Astrocyte of the hippocampus (primary cell): ENCODE data around the gene GPC6.
"Not testable (repeated sequence)": the region's sequence is repeated elsewhere in the genome, so short reads cannot be mapped to it uniquely, and the experiment has no call there.

Experiments
- DNase-seq: peaks from one replicate; pipeline ENCODE4 v3.0.0; 2011; ENCODE audit warnings: low read depth, low spot score

The GPC6 gene

GRCh38 chr13:94343243-94343585 lies 1116.6 kb downstream of the GPC6 start:
- peak; percentile 67 for DNase-seq

DNA sequence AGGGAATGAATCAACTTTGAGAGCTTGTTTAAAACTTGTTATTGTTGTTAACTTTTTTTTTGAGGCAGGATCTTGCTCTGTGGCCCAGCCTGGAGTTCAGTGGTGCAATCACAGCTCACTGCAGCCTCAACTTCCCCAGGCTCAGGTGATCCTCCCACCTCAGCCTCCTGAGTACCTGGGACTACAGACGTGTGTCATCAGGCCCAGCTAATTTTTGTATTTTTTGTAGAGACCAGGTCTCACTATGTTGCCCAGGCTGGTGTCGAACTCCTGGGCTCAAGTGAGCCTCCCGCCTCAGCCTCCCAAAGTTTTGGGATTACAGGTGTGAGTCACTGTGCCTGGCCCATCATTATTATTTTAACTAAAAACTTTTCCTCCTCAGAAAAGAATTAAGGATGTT lies 1117.1 kb downstream of the GPC6 start:
- not testable (repeated sequence) for DNase-seq

- no peak for DNase-seq
Measured at GRCh38 chr13:94344126-94344818, 1117.7 kb downstream of the GPC6 start.

DNA sequence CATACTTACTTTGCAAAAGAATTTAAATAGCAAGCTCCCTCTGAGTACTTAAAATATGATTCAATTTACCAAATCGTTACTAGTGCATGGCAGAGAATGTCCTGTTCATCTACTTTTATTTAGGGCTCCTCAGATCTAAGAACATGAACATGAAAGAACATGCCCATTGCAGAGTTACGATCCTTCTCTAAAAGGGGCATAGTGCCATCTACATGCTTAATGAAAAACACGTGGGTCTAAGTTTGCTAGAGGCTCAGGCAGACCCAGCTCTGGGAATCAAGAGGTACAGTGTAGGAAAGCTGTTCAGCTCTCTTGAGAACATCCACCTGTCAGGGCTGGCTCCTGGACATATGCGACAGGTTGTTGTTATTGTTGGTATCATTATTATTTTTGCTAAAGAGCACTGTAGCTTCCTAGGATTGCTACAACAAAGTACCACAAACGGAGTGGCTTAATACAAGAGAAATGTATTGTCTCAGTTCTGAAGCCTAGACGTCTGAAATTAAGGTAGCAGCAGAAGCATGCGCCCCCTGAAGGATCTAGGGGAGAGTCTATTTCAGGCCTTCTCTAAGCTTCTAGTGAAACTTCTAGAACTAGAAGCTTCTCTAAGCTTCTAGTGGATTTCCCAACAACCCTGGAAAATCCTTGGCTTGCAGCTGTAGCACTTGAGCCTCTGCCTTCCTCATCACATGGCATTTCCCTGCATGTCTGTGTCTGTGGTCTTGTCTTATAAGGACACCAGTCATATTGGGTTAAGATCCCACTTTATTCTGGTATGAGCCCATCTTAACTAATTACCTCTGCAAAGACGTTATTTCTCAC lies 1119.0 kb downstream of the GPC6 start:
- DNase-seq, result peak; percentile 62

- DNase-seq, result no peak
Measured at GRCh38 chr13:94346261-94347019, 1119.8 kb downstream of the GPC6 start.

GRCh38 chr13:94351292-94351990 lies 1124.8 kb downstream of the GPC6 start:
- peak; percentile 64 for DNase-seq

DNA sequence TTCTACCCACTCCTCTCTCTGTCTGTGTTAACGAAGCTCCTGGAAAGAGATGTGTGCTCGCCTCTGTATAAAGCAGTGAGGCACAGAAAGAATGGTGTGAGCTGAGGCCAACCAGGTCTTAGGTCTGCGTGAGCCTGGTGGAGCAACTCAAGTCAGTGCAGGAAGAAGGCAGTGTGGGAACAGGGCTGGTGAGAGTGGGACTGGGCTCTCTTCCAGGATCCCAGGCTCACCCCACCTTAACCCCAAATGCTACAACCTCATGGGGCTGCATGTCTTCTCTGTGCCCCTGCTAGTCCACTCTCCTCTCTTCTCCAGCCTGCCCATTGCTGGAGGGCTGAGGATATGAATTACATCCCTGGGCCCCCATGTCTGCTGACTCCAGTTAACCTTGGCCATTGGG lies 1125.5 kb downstream of the GPC6 start:
- peak; percentile 38 for DNase-seq

DNA sequence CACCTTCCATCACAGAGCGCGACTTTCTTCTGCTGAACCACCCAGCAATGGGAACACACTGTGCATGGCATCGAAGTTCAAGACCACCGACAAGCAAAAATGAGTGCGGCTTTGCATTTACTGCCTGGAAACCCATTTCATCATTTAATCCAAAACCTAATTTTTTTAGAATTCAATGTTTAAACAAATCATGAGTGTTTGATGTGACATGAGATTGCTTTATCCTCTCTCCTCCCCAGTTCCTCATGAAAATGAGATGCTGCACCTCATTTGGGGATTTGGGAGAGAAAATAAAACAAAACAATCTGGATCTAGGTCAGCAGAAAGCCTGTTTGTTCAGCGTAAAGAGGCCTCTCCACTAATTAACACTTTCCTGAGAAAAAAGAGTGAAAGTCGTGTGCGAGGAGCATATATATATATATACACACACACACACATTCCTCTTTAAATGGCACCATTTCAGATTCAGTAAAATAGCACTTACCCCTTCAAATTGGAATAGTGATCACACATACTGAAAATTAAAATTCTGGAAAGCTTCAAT lies 1126.6 kb downstream of the GPC6 start:
- no peak for DNase-seq

- DNase-seq, result no peak
Measured at GRCh38 chr13:94359875-94360274, 1133.3 kb downstream of the GPC6 start.

DNA sequence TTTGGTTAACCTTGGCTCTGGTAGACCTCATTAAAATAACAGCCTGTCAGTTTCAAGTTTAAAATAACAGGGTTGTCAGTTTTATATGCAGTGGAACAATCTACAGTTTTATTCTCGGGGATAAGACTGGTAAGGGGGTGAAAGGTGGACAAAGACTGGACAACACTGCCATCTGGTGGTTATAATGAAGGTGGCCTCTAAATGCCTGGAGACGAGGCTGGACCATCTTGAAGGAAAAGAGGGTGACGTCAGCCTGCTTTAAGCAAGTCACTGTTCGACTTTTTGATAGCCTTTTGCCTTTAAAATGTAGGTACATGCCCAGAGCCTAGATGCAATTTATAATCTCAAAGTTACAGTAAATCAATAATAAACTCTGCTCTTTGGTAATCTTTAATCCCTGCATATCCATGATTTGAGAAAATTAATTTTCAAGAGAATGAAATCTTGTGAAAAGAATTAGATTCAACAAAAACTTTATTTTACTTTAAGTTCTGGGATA lies 1135.9 kb downstream of the GPC6 start:
- DNase-seq, result peak; percentile 94

DNA sequence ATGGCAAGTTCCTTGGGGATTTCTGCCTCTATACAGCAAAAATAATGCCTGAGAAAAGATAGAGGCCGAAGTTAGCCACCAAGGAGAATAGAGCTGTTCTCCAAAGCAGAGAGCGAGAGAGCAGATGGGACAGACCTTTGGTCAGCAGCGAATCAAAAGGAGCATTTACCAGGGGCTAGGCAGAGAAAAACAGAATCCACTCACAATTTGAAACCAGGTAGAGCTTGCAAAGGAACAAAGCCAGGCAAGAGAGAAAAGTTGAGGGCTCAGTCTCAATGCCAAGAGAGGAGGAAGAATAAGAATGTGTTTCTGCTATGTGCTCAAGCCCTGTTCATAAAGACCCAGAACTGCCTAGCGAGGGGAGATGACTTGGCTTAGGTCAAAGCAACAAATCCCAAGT lies 1140.1 kb downstream of the GPC6 start:
- no peak for DNase-seq

DNA sequence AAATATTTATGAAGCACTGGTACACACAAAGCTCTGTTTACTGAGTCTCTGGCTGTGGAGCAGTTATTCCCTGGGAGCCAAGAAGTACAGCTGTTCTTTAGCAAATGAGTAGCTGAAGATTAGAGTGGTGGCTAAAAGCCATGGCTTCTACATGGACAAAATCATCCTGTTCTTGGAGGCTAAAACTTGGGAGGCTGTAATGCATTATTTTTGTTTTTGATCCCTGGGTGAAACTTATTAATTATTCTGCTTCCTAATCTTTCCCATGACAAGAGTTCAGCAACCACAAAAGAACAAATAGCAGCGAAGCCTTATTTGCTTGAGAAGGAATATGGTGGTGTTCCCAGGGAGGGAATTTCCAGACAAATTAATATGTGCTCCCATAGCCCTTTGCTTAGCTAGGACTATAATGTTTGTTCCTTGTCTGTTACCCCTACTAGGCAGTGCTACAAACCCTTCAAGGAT lies 1143.4 kb downstream of the GPC6 start:
- peak; percentile 9 for DNase-seq

DNA sequence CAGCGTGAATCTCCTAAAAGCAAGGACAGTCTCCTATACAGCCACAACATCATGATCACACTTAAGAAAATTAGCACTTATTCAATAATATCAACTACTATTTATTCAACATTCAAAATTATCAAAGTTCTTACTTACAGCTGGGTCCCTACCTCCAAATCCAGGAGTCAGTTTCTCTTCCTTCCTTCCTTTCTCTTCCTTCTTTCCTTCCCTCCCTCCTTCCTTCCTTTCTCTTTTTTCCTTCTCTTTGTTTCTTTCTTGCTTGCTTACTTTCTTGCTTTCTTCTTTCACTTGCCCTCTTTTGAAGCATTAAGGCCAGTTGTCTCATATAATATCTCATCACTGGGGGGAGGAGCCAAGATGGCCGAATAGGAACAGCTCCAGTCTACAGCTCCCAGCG lies 1145.2 kb downstream of the GPC6 start:
- DNase-seq, result no peak

GRCh38 chr13:94382517-94382916 lies 1155.9 kb downstream of the GPC6 start:
- no peak for DNase-seq

GRCh38 chr13:94382960-94383359 lies 1156.4 kb downstream of the GPC6 start:
- no peak for DNase-seq

DNA sequence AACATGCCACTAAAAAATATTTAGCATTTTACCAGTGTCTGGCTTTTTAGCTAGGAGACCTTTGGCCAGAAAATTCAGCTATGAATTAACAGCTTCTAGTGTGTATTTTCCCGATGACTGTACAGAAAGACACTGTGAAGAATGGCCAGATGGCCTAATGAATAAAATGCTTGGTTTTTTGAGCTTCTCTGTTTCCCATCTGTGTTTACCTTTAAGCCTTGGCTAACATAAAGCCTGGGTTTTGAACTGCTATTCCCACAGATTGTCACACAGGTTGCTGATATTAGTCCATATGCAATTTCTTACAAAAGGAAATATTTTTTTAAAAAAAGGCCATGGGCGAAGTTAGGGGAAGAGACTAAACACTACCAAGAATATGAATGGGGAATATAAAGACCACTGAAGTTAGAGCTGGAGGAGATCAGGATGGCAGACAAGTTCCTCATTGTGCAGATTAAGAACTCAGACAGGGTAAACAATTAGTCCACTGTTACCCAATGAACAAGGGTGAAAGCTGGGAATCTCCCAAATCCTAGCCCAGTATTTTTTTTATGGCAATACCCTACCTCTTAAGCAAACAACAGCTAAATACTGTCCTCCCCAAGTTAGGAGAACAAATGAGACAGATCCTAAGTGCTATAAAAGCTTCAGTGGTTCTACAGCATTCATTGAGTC lies 1157.8 kb downstream of the GPC6 start:
- no peak for DNase-seq

DNA sequence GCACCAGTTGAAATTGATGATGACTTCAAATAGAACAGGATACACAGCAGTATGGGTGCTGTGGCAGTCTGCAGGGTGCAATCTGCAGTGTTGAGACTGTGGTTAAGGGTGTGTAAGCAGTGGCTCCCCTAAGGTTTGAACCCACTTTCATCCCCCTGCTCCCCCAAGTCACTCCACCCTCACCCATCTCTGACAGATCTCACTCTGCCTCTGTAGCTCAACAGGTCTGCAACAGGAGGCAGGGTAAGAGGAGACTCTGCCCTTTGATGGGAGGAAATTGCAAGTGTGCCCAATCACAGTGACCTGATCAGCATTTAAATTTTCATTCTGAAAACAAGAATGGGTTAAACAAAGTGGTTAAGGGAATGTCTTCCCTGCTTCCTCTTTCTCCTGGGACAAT lies 1160.4 kb downstream of the GPC6 start:
- no peak for DNase-seq

DNA sequence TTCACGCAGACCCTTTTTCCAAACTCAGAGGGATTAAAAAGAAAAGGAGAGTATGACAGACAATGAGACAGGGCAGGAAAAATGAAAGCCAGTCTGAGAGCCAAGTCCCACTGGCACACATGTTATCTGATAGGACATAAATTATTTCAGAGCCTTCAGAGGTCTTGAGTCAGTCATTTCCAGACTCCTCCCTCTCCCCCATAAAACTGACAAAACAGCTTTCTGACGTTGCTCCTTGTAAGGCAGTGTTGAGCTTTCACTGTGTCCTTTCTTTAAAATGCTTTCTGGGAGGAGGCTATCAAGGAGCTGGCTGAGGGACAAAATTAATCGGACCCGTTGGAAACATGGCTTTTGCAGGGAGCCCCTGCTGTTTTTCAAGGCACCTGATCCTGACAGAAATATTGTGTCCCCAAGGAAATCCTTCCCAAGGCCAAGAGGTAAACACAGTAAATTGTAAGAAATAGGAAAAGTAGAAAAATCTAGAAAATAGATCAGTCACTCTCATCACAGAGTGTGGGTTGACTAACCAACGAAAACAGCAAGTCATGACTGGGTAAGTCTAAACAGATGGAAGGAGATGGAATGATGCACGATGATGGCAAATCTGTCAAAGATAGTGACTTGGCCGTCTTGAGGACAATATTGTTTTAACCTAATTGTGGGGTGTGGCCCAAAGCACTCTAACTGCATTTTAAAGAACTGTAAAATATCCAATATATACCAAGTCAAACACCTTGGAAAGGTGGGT lies 1163.2 kb downstream of the GPC6 start:
- DNase-seq, result no peak

- peak; percentile 29 for DNase-seq
Measured at GRCh38 chr13:94390881-94391280, 1164.3 kb downstream of the GPC6 start.

DNA sequence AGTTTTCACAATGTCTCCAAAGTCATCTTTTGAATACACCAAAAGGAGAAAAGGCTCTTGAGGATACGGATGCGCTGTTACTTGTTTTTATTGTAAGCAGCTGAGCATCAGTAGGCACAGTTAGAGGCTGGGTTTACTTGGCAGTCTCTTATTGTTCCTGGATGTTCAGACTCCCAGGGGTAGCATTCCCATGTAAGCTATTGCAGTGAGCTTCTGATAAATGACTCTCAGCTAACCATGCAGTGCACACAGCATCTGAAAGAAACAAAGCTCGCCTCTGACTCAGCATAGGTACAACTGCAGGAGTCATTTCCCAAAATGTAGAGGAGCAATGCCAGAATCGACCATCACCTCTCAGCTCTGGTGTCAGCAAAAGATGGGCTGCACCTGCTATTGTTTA lies 1168.1 kb downstream of the GPC6 start:
- peak; percentile 9 for DNase-seq
